Inflammatory macrophage (primary cell): ENCODE measurements around the gene ENTPD6.

Experiments
- DNase-seq, 2 donors: peaks; one replicate each; pipeline ENCODE4 v3.0.0-alpha.2; 2020 to 2022

The ENTPD6 gene

GRCh38 chr20:25245461-25245860, 49.9 kb downstream of the ENTPD6 start:
- DNase-seq: no peak

DNA sequence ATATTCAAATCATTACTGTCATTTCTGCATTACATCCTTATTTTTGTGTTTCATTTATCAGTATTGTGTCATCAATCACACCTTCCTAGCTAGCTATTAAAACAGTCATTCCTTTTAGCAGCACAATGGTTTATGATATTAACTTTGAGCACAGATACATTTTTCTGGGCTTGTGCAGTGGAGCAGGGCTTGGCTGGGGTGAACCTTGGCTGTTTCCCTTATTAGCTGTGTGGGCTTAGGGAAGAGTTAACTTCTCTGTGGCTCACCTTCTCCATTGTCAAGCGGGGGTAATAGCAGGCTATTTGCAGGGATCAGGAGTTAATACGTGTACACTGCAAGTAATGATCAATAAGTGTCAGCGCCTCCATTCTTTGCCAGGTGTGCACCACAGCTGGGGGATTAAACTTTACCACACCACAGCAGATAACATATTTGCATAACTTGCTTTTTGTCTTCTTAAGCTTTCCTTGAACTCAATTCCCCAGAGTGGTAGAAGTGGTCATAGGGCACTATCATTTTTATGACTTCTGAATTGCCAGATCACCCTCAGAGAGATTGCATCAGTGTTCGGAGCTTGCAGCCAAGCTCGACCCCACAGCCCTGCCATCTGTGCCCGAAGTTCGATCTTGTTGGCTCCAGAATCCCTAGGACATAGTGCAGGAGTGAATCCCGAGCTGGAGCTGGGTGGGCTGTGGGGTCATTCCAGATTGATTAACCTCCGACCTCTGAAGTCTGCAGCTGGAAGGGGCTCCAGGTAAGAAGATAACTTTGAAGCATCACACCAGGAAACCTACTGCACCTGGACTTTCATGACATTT, 50.9 kb downstream of the ENTPD6 start:
- DNase-seq: no peak

- DNase-seq: peak; percentile 4 to 65
These were observed 51.5 kb downstream of the ENTPD6 start for GRCh38 chr20:25247000-25247517.

DNA sequence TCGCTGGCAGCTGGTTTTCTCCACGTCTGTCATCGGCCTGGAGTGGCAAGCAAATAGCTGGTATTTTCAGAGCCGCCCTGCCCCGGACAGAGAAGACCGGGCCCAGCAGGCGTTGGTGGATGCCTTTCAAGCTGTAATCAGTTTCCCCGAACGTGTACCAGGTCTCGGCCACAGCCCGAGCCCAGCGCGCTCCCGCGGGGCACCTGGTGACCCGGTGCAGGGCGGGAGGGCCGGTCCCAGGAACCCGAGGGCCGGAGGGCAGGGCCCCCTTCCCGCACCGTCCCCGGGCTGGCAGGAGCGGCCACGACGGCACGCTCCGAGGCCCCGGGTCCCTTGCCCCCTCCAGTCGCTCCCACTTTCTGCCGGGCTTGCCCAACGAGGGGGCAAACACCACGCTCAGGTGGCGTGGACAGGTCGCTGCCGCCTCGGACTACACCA, 52.0 kb downstream of the ENTPD6 start:
- DNase-seq: peak; percentile 5 to 10

DNA sequence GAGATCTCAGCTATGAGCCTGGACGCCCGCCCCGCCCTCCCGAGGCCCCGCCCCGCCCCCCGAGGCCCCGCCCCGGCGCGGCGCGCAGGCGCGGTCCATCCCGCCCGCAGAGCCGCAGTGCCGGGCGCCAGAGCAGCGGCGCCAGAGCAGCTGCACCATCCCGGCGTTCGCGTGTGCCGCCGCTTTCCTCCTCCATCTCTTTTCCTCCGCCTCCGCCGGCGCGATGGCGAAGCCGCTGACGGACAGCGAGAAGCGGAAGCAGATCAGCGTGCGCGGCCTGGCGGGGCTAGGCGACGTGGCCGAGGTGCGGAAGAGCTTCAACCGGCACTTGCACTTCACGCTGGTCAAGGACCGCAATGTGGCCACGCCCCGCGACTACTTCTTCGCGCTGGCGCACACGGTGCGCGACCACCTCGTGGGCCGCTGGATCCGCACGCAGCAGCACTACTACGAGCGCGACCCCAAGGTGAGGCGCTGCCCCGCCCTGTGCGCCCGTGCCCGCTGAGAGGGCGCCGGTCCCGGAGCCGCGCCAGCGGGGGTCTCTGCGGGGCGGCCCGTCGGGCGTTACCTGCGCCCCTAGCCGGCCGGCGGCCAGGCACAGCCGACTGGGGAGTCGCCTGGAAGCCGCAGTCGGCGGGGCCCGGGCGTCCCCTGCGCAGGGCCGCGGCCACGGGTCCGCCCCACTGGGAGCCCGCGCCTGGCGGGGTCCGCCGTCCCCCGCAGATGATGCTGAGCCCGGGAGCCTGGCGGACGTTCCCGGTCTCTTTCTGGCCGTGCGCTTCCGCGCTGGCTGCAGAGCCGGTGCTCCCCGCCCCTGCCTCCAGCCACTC, 52.7 kb downstream of the ENTPD6 start, which contains the start of gene PYGB:
Gene PYGB, plus strand, starts transcription at position 130 of the 830 bp plus-strand sequence. Its CDS starts 94 bp downstream, at position 224.
- peak; percentile 89 to 96 for DNase-seq

DNA sequence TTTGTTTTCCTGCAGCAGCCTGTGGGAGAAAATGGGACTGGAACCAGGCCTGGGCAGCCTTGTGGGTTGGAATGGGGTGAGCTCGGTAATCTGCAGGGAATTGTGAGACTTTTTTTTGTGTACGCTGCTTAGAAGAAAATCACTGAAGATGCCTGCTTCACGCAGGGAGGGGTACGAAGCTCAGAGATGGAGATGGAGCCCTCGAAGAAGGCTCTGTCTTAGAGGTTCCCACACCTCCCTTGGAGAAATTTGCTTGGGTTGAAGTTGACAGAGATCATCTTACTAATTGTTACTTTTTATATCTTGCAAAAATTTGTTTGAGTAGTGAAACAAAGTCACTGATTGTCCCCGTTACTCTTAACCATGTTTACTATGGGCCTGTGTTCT, 53.3 kb downstream of the ENTPD6 start:
- no peak for DNase-seq

GRCh38 chr20:25249198-25249931, 53.9 kb downstream of the ENTPD6 start:
- no peak for DNase-seq

DNA sequence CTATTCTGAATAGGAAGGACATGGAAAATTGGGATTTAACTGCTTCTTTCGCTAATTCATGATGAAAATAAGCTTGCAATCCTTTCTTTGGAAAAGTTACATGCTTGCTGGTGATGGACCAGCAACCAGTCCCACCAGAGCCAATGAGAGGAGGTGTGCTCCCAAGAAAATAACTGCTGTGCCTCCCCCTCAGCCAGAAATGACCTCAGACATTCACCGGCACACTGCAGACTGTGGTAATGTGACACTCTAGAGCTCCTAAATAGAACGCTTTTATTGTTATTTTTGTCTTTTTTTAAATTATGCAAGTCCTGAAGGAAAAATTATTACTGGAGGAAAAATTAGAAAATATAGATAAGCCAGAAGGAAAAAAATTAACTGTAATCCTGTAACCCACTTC, 55.0 kb downstream of the ENTPD6 start:
- no peak for DNase-seq

GRCh38 chr20:25251019-25251418, 55.5 kb downstream of the ENTPD6 start:
- DNase-seq: no peak

GRCh38 chr20:25251558-25251957, 56.0 kb downstream of the ENTPD6 start:
- DNase-seq: no peak

DNA sequence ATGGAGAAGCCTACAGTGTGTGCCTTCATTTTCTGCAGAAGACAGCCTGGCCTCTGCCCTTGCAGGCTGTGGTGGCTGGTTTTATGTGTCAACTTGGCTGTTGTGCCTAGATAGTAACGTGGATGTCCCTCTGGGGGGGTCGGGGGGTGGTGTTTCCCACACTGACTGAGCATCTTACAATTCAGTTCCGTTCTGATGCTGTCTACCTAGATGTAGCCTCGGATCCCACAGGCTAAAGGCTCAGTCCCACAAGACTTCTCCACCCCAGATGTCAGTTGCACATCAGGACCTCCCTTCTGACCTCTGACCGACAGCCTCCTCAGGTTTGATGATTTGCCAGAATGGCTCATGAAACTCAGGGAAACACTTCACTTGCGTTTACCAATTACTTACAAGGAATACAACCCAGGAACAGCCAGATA, 56.7 kb downstream of the ENTPD6 start:
- no peak for DNase-seq

DNA sequence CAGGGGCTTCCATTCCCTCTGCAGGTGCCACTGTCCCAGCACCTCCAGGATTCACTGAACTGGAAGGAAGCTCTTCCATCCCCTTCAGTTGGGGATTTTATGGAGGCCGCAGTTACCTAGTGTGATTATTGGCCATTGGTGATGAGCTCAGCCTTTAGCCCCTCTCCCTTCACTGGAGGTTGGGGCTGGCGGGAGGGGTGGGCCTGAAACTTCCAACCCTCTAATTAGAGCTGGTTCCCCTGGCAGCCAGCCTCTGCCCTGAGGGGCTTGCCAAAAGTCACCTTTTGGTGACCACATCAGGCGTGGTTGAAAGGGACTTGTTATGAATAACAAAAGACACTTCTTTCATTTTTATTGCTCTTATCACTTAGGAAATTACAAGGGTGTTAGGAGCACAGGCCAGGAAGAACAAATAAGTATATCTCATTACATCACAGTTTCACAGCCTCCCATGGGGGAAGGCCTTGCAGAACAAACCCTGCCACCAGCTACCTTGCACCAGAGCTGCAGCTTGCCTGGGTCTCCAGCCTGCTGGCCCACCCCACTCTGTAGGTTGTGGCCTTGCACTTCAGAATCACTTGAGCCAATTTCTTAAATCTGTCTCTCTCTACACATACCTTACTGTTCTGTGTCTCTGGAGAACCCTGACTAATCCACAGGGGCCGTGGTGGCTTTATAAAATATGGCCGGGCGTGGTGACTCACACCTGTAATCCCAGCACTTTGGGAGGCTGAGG, 57.3 kb downstream of the ENTPD6 start:
- peak; percentile 2 to 12 for DNase-seq

GRCh38 chr20:25253606-25254275, 58.2 kb downstream of the ENTPD6 start:
- peak; percentile 66 to 79 for DNase-seq

DNA sequence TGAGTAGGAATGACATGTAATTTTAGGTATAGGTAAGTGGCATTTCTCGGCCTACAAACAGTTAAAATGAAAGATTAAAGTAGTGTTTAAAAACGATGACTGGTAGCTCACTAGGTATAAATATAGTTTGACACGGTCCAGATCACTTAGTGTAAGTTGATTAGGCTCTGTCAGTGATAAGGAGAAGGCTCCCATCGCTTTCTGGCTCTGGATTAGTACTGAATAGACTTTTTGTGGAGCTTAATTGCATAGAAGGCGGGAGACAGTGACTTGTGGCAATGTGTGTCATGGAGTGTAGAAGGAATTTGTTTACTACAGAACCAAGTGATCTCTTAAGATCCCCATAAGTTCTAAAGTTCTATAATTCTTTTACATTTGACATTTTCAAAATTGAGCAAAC, 59.1 kb downstream of the ENTPD6 start:
- no peak for DNase-seq

- peak; percentile 5 to 7 for DNase-seq
These were observed 59.6 kb downstream of the ENTPD6 start for GRCh38 chr20:25254986-25255680.

DNA sequence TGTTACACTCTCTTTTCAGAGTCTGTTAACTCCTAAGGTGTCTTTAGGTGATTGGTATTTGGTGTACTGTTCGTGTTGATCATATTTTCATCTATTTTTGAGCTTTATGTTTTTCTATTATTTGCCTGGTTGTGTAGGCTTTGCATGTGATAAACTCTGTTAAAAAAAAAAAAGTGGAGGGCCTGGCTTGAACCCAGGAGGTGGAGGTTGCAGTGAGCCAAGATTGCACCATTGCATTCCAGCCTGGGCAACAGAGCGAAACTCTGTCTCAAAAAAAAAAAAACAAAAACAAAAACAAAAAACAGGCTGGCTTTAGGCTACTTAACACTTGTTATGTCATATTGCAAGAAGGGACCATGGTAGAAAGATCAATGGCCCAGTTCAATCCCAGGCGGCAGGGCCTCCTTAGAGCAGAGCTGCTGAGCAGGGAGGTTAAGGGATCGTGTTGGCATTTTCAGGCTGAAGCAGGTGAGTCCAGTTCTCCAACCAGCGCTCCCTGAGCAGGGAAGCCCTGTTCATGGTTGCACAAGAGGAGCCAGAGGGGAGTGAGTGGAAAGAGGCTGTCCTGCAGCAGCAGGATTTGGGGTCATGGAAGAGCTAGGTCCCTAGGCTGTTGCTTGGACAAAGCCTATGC, 60.8 kb downstream of the ENTPD6 start:
- no peak for DNase-seq

DNA sequence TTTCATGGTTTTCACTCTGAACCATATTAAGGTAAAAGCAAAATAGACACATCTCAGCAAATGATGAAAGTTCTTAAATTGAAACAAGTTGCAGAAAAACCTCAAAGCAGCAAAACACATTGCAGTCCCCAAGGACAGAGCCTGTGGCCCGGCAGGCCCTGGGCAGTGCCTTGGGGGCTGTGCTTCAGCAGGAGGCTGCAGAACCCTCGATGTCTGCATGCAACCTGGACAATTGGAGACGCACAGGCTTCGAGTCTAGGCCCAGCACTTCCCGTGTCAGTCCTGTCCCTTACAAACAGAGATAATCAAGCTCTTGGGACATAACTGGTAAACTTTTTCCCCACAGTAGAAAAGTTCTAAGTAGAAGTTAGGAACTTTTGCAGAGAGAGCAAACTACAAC, 61.6 kb downstream of the ENTPD6 start:
- DNase-seq: no peak

DNA sequence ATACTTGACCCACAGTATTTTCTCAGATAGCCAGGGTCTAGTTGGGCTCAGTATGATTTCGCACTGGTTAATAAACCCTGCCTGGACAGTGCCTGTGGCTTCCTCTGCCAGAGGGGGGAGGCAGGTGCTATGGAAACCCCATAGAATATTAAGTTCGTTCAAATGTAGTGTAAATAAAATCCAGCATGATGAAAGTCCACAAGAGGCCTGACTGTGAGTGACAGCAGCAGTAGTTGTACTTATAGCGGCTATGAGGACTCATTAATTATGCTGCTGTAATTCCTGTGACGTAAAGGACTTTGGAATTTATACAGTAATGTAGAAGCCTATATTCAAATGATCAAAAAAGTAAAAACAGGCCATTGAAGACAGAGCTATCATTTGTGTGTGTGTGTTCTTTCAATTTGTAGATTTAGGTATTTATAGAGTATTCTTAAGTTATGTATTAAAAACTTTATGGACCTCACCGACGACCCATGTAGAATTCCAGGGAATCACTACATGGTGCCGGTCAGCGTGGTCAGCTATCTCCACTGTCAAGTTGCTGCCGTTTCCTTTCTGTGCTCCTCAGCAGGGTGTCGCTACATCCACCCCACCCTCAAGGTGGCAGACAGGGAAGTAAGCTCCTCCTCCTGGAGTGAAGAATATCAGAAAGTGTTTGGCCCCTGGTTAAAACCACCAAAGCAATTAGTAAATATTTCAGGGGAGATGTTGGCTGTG, 62.4 kb downstream of the ENTPD6 start:
- no peak for DNase-seq

DNA sequence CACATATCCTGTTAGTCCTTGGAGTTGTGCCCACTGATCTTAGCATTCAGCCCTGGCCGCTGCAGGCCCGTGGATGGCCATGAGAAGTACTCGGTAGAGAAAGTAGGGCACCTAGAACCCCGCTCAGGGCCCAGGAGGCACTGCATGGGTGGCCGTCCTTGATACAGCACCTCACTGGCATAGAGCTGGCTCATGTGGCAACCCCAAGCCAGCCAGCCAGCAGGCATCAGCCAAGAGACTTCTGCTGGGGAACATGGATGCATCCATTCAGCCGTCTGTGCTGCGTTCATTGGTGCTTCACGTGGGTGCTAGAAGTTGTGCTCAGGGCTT, 62.9 kb downstream of the ENTPD6 start:
- DNase-seq: no peak

DNA sequence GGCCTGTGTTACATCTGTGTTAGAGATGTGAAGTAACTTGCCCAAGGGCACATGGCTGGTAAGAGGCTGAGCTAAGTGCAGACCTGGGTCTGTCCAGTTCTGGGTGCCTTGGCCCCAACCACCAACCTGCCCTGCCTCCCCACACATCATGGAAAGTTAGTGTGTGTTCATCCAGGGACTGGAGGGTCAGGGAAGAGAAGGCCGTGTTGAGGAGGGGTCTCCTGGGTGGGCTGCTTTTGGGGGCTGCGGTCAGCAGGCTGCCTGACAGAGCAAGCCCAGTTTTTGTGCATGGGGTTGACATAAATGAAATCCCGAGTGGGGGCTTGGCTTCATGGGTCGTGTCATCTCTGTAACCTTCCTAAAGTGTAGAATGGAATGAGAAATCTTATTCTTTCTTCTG, 63.3 kb downstream of the ENTPD6 start:
- DNase-seq: no peak
